ENCODE data around the gene OR8J3.

DNA sequence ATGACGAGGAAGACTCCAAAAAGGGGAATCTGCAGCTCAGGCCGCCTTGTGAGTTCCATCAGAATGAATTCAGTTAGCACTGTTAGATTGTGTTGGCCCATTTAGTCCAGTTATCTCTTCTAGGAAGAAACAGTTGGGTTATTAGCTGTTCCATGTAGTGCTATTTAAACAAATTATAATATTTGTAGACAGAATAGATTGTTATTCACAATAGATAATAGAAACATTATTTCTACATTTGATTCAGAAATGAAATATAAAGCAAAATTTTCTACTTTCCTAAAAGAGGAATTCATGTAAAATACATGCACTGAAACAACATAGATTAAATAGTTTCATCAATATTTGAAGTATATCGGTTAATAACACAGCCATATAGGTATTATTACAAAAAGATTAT, 20.2 kb upstream of the OR8J3 start, which contains the start of gene OR8K5:
- TF ChIP-seq POLR2A (IDR thresholded peaks at IDR 0.05; ENCODE audit: low read depth): no peak
- TF ChIP-seq, protein P1, sequence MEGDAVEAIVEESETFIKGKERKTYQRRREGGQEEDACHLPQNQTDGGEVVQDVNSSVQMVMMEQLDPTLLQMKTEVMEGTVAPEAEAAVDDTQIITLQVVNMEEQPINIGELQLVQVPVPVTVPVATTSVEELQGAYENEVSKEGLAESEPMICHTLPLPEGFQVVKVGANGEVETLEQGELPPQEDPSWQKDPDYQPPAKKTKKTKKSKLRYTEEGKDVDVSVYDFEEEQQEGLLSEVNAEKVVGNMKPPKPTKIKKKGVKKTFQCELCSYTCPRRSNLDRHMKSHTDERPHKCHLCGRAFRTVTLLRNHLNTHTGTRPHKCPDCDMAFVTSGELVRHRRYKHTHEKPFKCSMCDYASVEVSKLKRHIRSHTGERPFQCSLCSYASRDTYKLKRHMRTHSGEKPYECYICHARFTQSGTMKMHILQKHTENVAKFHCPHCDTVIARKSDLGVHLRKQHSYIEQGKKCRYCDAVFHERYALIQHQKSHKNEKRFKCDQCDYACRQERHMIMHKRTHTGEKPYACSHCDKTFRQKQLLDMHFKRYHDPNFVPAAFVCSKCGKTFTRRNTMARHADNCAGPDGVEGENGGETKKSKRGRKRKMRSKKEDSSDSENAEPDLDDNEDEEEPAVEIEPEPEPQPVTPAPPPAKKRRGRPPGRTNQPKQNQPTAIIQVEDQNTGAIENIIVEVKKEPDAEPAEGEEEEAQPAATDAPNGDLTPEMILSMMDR (IDR thresholded peaks at IDR 0.05): no peak
- TF ChIP-seq POLR2AphosphoS5 (IDR thresholded peaks at IDR 0.05): no peak
